ENCODE data around the gene TBC1D13.

DNA sequence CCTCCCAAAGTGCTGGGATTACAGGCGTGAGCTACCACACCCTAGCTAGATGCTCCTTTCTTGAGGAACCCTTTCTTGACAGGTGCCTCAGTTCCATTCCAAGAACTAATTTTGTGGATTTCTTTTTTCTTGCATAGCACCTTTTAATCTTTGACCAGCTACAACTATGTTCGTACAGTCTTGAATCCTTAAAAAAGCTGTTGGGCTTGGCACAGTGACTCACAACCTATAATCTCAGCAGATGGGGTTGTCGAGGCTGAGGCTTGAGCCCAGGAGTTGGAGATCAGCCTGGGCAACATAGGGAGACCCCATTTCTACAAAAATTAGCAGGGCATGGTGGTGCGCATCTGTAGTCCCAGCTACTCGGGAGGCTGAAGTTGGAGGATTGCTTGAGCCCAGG lies 14.0 kb upstream of the TBC1D13 start:
- TF ChIP-seq CTCF (conservative IDR thresholded peaks at IDR 0.05 in 1 of 2, IDR thresholded peaks at IDR 0.05 in 1 of 2; ENCODE audit: extremely low read depth in 1 of 2, insufficient read depth in 1 of 2, low read depth in 1 of 2, low read length in 2 of 2) (no peak), EZH2 (IDR thresholded peaks at IDR 0.05; ENCODE audit: borderline replicate concordance, low read length) (no peak)

Data from mammary epithelial cell (primary cell).